Effector memory CD4-positive, alpha-beta T cell (primary cell): Measurements from ENCODE around the gene PRAMEF13.
"Not testable (repeated sequence)": the region's sequence is repeated elsewhere in the genome, so short reads cannot be mapped to it uniquely, and the experiment has no call there.

ENCODE experiments used
- DNase-seq, 3 donors: peaks; one replicate each; pipeline ENCODE4 v3.0.0-alpha.2; 2020
- H3K27ac ChIP-seq: 2 replicates; pipeline ENCODE4 v1.7.0; 2013; ENCODE audit warnings: mild to moderate bottlenecking, low read length, moderate library complexity; ENCODE audit not compliant: insufficient read depth, poor library complexity, severe bottlenecking
- H3K27me3 ChIP-seq: replicated peaks from 2 replicates; pipeline ENCODE4 v1.7.0; 2013; ENCODE audit warnings: mild to moderate bottlenecking, low read length; ENCODE audit not compliant: insufficient read depth, control insufficient read depth, poor library complexity, severe bottlenecking
- H3K36me3 ChIP-seq: 2 replicates; pipeline ENCODE4 v1.7.0; 2013; ENCODE audit warnings: mild to moderate bottlenecking, low read length, moderate library complexity; ENCODE audit not compliant: control insufficient read depth, insufficient read depth
- H3K4me1 ChIP-seq: 2 replicates; pipeline ENCODE4 v1.7.0; 2013; ENCODE audit warnings: low read length, mild to moderate bottlenecking; ENCODE audit not compliant: control insufficient read depth, insufficient read depth, poor library complexity, severe bottlenecking
- H3K4me3 ChIP-seq: 2 replicates; pipeline ENCODE4 v1.7.0; 2013; ENCODE audit warnings: low read length, low read depth, mild to moderate bottlenecking; ENCODE audit not compliant: insufficient read depth, poor library complexity, severe bottlenecking
- H3K9me3 ChIP-seq: 2 replicates; pipeline ENCODE4 v1.7.0; 2013; ENCODE audit warnings: mild to moderate bottlenecking, low read length, moderate library complexity; ENCODE audit not compliant: control insufficient read depth

The PRAMEF13 gene

DNA sequence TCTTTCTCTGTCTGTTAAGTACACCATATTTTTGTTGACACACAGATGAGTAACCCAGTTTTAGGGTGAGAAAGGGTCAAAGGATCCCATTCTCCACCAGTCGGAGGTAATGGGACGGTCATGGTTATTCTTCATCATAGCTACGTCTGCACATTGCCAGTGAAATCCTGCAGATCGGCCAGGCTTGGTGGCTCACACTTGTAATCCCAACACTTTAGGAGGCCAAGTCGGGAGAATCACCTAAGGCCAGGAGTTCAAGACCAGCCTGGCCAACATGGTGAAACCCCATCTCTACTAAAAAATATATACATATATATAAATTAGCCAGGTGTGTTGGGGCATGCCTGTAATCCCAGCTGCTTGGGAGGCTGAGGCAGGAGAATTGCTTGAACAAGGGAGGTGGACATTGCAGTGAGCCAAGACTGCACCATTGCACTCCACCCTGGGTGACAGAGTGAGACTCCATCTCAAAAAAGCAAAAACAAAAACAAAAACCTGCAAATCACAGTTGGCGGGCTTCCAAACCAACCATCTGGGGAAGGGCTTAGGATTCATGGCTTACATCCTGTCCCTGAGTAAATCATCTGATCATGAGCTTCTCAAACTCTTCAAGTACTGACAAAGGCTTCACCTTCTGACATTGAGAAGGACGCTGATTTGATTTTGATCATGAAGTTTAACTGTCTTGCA lies 30.0 kb upstream of the PRAMEF13 start:
- not testable (repeated sequence) for DNase-seq, H3K9me3 ChIP-seq, H3K4me1 ChIP-seq, H3K4me3 ChIP-seq, H3K27ac ChIP-seq, H3K27me3 ChIP-seq, H3K36me3 ChIP-seq

GRCh38 chr1:13230601-13231000 lies 29.4 kb upstream of the PRAMEF13 start:
- not testable (repeated sequence) for DNase-seq, H3K36me3 ChIP-seq, H3K4me3 ChIP-seq, H3K4me1 ChIP-seq, H3K27me3 ChIP-seq, H3K27ac ChIP-seq, H3K9me3 ChIP-seq

DNA sequence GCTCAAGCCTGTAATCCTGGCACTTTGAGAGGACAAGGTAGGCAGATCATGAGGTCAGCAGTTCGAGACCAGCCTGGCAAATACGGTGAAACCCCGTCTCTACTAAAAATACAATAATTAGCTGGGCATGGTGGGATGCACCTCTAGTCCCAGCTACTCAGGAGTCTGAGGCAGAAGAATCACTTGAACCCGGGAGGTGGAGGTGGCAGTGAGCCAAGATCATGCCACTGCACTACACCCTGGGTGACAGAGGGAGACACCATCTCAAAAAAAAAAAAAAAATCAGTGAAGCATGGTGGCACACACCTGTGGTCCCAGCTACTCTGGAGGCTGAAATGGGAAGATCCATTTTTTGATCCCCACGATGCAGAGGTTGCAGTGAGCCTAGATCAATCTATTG lies 28.9 kb upstream of the PRAMEF13 start:
- not testable (repeated sequence) for H3K4me3 ChIP-seq, H3K9me3 ChIP-seq, H3K27ac ChIP-seq, DNase-seq, H3K27me3 ChIP-seq, H3K4me1 ChIP-seq, H3K36me3 ChIP-seq

GRCh38 chr1:13228343-13228781 lies 27.2 kb upstream of the PRAMEF13 start:
- H3K27ac ChIP-seq, result no peak overlapping the region
- DNase-seq, result no peak
- H3K9me3 ChIP-seq, result no peaks in the 10 kb centered on the region
- no peaks in the 10 kb centered on the region for H3K27me3 ChIP-seq
- no peaks in the 10 kb centered on the region for H3K4me1 ChIP-seq
- no peaks in the 10 kb centered on the region for H3K36me3 ChIP-seq
- no peak overlapping the region for H3K4me3 ChIP-seq

DNA sequence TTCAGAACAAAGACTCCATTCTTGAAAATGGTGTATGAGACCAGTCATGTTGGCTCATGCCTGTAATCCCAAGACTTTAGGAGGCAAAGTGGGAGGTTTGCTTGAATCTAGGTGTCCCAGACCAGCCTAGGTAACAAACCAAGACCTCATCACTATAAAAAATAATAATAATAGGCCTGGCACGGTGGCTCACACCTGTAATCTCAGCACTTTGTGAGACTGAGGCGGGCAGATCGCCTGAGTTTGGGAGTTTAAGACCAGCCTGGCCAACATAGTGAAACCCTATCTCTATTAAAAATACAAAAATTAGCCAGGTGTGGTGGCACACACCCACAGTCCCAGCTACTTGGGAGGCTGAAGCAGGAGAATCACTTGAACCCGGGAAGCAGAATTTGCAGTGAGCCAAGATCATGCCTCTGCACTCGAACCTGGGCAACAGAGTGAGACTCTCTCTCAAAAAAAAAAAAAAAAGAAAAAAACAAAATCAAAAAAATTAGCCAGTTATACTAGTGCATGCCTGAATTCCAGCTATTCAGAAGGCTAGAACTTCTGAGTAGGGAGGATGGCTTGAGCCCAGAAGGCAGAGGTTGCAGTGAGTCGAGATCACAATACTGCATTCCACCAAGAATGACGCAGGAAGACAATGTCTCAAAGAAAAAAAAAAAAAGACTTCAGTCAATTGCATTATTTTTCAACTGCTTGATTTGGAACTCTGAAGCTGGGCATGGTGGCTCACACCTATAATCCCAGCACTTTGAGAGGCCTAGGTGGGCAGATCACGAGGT lies 26.3 kb upstream of the PRAMEF13 start:
- not testable (repeated sequence) for DNase-seq, H3K9me3 ChIP-seq, H3K27ac ChIP-seq, H3K4me3 ChIP-seq, H3K4me1 ChIP-seq, H3K27me3 ChIP-seq, H3K36me3 ChIP-seq

- not testable (repeated sequence) for DNase-seq, H3K4me1 ChIP-seq, H3K27ac ChIP-seq, H3K27me3 ChIP-seq, H3K36me3 ChIP-seq, H3K9me3 ChIP-seq, H3K4me3 ChIP-seq
Observed at GRCh38 chr1:13225675-13226204, 24.5 kb upstream of the PRAMEF13 start, which contains the start of gene PRAMEF18. TSS of gene PRAMEF18 (minus strand) at chr1:13226154. CDS start at chr1:13226106, 48 bp downstream.

- Histone ChIP-seq H3K36me3 (no peaks in the 10 kb centered on the region), H3K27me3 (no peaks in the 10 kb centered on the region), H3K4me1 (no peaks in the 10 kb centered on the region), H3K4me3 (no peak overlapping the region), H3K9me3 (no peaks in the 10 kb centered on the region), H3K27ac (no peak overlapping the region)
- no peak for DNase-seq
Observed at GRCh38 chr1:13224480-13225060, 23.4 kb upstream of the PRAMEF13 start.

DNA sequence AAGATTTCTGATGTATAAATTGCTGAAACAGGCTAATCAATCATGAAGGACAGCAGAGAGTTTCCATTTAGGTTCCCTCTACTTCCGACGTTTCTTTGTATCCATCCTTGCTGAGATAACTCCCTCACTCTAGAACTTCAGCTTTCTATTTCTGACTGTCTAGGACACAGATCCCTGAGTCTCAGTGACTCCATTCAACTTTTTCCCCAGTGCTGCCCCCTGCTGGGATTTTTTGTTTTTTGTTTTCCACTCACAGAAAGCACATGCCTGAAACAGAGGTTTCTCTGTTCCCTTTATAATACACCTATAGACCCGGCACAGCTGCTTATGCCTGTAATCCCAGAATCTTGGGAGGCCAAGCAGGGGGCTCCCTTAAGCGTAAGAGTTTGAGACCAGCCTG lies 21.6 kb upstream of the PRAMEF13 start:
- H3K4me3 ChIP-seq, result not testable (repeated sequence)

DNA sequence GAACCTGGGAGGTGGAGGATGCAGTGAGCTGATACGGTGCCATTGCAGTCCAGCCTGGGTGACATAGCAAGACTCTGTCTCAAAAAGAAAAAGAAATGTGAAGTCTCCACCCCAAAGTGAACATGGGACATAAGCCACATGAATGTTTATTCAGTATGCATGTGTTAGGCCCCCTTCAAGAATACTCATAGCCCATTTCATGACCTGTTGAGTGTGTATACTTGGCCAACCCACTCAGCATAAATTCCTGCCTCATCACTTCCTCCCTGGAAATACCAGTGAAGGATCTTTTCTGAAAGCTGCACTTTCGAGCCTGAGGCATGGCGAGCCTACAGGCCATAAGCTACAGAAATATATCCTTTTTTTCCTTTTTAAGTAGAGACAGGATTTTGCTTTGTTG lies 18.0 kb upstream of the PRAMEF13 start:
- not testable (repeated sequence) for H3K9me3 ChIP-seq, H3K27ac ChIP-seq, H3K27me3 ChIP-seq, H3K4me3 ChIP-seq, DNase-seq, H3K36me3 ChIP-seq, H3K4me1 ChIP-seq

More for the DNA sequence above, 21.6 kb upstream of the PRAMEF13 start:
- not testable (repeated sequence) for H3K9me3 ChIP-seq, H3K4me1 ChIP-seq, H3K27me3 ChIP-seq, DNase-seq, H3K36me3 ChIP-seq, H3K27ac ChIP-seq

DNA sequence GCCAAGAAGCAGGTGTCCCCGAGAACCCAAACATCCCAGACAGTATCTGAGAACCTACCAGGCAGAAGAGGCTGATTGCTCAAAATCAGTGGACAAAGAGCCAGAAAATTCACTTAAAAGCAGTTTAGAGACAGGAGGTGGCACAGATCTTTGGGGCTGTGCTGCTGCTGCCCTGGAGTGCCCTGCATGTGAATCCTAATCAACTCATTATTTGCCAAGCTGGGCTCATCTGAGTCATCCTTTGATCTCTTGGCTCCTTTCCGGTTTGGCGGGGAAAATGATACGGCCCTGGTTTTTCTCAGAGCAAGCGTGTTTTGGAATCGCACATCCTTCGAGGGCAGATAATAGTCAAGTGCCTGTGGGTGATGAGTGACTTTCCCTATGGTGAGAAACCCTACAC lies 15.4 kb upstream of the PRAMEF13 start:
- not testable (repeated sequence) for H3K9me3 ChIP-seq, H3K27me3 ChIP-seq, H3K36me3 ChIP-seq, H3K4me3 ChIP-seq, DNase-seq, H3K4me1 ChIP-seq, H3K27ac ChIP-seq
